BE2C (cell line): ENCODE results near the gene SHC2.

ENCODE experiments used
- DNase-seq: peaks from one replicate; pipeline ENCODE4 v3.0.0-alpha.2; 2020
- H3K27me3 ChIP-seq: fragments of 250-450 bp; sonication (Bioruptor Pico); 2 replicates; pipeline ENCODE4 v1.5.1; 2020; ENCODE audit warnings: mild to moderate bottlenecking
- H3K36me3 ChIP-seq: fragments of 250-450 bp; sonication (Bioruptor Pico); 2 replicates; pipeline ENCODE4 v1.5.1; 2020; ENCODE audit warnings: mild to moderate bottlenecking
- H3K4me1 ChIP-seq: fragments of 250-450 bp; sonication (Bioruptor Pico); 2 replicates; pipeline ENCODE4 v1.5.1; 2020
- H3K4me3 ChIP-seq: 2 replicates; pipeline ENCODE4 v1.5.1; 2011; ENCODE audit warnings: low read depth, low read length
- H3K9me3 ChIP-seq: fragments of 250-450 bp; sonication (Bioruptor Pico); 2 replicates; pipeline ENCODE4 v1.5.1; 2020
- TF ChIP-seq, protein P1 (sequence below): IDR thresholded peaks from 2 replicates; pipeline ENCODE4 v1.5.1; 2012; ENCODE audit warnings: mild to moderate bottlenecking, low read depth, low read length

Gene SHC2

DNA sequence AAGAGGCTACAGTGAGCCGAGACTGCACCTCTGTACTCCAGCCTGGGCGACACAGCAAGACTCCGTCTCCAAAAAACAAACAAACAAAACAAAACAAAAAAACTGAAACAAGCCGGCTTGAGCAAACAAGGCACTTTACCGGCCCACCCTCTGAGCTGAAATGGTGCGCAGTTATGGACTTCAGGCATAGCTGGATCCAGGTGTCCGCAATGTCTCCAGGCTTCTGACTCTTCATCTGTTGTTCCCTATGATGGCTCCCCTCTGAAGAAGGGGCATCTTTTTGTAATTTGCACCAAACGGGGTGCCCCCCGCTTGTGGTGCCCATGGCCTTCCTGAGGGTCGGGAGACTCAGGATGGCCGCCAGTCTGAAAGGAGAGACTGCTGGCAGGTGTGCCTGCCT lies 58.0 kb downstream of the SHC2 start:
- DNase-seq: no peak
- Histone ChIP-seq H3K9me3 (no peaks in the 10 kb centered on the region), H3K4me1 (no peaks in the 10 kb centered on the region), H3K27me3 (peaks cover 20% of the 10 kb centered on the region), H3K36me3 (no peaks in the 10 kb centered on the region), H3K4me3 (no peak overlapping the region)
- TF ChIP-seq, protein P1, sequence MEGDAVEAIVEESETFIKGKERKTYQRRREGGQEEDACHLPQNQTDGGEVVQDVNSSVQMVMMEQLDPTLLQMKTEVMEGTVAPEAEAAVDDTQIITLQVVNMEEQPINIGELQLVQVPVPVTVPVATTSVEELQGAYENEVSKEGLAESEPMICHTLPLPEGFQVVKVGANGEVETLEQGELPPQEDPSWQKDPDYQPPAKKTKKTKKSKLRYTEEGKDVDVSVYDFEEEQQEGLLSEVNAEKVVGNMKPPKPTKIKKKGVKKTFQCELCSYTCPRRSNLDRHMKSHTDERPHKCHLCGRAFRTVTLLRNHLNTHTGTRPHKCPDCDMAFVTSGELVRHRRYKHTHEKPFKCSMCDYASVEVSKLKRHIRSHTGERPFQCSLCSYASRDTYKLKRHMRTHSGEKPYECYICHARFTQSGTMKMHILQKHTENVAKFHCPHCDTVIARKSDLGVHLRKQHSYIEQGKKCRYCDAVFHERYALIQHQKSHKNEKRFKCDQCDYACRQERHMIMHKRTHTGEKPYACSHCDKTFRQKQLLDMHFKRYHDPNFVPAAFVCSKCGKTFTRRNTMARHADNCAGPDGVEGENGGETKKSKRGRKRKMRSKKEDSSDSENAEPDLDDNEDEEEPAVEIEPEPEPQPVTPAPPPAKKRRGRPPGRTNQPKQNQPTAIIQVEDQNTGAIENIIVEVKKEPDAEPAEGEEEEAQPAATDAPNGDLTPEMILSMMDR: no peak

DNA sequence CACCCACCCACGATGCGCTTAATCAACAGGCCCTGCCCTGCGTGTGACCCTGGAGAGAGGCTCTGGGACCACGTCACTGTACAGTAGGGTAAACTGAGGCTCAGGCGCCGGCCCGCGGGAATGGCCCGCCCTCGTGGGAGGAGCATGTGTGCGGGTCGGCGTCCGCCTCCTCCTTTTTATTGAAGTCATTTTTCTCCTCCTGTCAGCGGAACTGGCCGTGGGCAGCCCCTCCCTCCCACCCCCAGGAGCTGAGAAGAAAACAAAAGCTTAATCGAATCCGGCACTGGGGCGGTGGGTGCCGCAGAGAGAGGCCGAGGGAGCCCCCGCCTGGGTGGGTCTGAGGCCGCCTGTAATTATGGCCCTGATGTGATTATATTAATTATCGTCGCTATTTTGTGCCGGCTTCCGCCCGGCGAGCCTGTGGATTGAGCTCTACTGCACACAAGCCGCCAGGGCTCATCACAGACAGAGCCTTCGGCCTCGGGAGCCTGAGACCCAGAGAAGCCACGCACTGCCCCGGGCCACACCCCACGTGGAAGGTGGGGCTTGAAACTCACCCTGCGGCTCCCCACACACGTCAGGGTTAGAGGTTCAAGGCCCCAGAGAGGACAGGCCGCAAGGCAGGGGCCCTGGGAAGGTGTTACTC lies 58.8 kb downstream of the SHC2 start:
- H3K4me3 ChIP-seq: peak overlapping the region; percentile 31
- no peaks in the 10 kb centered on the region for H3K36me3 ChIP-seq
- no peak for DNase-seq
- H3K4me1 ChIP-seq: no peaks in the 10 kb centered on the region
- peaks cover 12% of the 10 kb centered on the region for H3K27me3 ChIP-seq
- TF ChIP-seq, protein P1: no peak
- no peaks in the 10 kb centered on the region for H3K9me3 ChIP-seq

DNA sequence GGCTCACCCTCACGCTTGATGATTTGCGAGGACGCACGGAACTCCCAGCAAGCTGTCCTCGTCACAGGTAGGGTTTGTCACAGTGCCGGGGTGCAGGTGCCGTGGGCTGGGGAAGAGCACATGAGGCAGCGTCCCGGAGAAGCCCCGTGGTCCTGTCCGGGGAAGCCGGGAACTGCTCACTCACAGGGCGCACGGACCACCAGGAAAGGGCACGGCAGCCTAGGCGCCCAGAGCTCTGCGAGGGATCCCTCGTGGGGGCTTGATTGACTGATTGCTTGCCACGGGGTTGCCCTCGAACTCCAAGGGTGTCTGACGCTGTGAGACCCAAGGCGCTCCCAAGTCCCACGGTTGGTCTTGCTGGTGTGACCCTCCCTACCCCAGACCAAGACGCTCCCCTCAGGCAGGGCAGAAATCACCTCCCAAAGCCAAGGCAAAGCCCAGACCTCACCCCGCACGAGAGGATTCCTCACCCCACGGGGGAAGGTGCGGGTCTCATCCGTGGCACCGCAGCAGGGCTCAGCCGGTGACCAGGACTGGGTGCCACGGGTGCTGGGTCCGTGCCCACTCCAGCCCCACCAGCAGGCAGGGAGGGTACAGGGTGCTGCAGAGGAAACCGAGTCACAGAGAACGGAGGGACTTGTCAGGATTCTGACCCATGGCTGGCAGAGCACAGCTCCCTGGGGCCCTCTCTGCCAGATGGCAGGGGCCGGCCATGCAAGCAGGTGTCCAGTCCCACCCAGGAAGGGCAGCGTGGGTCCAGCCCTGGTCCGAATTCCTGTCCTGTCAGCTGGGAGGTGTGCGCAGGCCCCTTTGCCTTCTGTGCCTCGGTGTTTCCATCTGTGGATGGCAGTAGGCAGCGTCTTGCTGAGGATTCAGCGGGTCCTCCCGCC lies 59.6 kb downstream of the SHC2 start:
- no peaks in the 10 kb centered on the region for H3K36me3 ChIP-seq
- H3K27me3 ChIP-seq: peaks cover 6% of the 10 kb centered on the region
- DNase-seq: no peak

DNA sequence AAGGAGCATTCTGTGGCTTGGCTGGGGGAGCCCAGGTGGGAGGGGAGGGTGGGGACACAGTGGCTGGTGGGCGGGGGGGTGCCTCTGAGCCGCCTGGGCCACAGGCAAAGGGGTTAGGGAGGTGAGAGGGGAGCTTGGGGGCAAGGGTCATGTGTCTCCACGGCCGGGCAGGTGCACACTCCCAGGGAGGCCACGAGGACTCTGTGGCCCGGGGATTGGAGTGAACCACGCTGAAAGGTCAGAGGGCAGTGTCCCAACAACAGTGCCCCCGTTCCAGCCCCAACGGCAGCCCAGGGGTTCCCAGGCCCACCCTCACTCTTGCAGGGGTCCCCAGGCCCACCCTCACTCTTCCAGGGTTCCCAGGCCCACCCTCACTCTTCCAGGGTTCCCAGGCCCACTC lies 61.5 kb downstream of the SHC2 start:
- H3K4me3 ChIP-seq: no peak overlapping the region
- no peaks in the 10 kb centered on the region for H3K9me3 ChIP-seq
- H3K36me3 ChIP-seq: no peaks in the 10 kb centered on the region
- TF ChIP-seq, protein P1: no peak
- no peak for DNase-seq
- H3K27me3 ChIP-seq: no peaks in the 10 kb centered on the region
- H3K4me1 ChIP-seq: no peaks in the 10 kb centered on the region

More for the DNA sequence above, 59.6 kb downstream of the SHC2 start:
- no peaks in the 10 kb centered on the region for H3K9me3 ChIP-seq
- TF ChIP-seq, protein P1: no peak
- no peak overlapping the region for H3K4me3 ChIP-seq
- no peaks in the 10 kb centered on the region for H3K4me1 ChIP-seq

DNA sequence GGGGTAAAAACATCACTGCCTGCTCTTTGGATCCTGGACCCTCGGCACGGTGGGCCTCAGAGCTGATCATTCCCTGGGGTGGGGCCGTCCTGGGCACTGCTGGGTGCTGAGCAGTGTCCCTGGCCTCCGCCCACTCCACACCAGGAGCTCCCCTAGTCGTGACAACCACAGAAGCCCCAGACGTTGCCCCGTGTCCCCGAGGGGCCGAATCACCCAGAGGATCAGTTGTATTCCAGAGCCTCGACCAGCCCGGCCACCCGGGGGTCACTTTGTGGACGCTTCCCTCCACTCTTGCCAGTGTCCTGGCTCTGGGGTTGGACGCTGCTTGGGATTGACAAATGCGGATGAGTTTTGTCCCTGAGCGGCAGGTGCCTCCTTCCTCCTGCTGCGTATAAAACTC lies 62.1 kb downstream of the SHC2 start:
- Histone ChIP-seq H3K4me1 (no peaks in the 10 kb centered on the region), H3K27me3 (no peaks in the 10 kb centered on the region), H3K9me3 (no peaks in the 10 kb centered on the region), H3K4me3 (no peak overlapping the region), H3K36me3 (no peaks in the 10 kb centered on the region)
- no peak for DNase-seq
- TF ChIP-seq, protein P1: no peak
